GOT3 (cell line): Measurements from ENCODE around the gene SFI1.
"Not testable (repeated sequence)": the region's sequence is repeated elsewhere in the genome, so short reads cannot be mapped to it uniquely, and the experiment has no call there.

Source experiments
- DNase-seq: peaks from one replicate; lab custom pipeline; 2025; ENCODE audit warnings: mixed read lengths; lab: John Stamatoyannopoulos, UW

SFI1 gene, protein sequence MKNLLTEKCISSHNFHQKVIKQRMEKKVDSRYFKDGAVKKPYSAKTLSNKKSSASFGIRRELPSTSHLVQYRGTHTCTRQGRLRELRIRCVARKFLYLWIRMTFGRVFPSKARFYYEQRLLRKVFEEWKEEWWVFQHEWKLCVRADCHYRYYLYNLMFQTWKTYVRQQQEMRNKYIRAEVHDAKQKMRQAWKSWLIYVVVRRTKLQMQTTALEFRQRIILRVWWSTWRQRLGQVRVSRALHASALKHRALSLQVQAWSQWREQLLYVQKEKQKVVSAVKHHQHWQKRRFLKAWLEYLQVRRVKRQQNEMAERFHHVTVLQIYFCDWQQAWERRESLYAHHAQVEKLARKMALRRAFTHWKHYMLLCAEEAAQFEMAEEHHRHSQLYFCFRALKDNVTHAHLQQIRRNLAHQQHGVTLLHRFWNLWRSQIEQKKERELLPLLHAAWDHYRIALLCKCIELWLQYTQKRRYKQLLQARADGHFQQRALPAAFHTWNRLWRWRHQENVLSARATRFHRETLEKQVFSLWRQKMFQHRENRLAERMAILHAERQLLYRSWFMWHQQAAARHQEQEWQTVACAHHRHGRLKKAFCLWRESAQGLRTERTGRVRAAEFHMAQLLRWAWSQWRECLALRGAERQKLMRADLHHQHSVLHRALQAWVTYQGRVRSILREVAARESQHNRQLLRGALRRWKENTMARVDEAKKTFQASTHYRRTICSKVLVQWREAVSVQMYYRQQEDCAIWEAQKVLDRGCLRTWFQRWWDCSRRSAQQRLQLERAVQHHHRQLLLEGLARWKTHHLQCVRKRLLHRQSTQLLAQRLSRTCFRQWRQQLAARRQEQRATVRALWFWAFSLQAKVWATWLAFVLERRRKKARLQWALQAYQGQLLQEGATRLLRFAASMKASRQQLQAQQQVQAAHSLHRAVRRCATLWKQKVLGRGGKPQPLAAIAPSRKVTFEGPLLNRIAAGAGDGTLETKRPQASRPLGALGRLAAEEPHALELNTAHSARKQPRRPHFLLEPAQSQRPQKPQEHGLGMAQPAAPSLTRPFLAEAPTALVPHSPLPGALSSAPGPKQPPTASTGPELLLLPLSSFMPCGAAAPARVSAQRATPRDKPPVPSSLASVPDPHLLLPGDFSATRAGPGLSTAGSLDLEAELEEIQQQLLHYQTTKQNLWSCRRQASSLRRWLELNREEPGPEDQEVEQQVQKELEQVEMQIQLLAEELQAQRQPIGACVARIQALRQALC

DNA sequence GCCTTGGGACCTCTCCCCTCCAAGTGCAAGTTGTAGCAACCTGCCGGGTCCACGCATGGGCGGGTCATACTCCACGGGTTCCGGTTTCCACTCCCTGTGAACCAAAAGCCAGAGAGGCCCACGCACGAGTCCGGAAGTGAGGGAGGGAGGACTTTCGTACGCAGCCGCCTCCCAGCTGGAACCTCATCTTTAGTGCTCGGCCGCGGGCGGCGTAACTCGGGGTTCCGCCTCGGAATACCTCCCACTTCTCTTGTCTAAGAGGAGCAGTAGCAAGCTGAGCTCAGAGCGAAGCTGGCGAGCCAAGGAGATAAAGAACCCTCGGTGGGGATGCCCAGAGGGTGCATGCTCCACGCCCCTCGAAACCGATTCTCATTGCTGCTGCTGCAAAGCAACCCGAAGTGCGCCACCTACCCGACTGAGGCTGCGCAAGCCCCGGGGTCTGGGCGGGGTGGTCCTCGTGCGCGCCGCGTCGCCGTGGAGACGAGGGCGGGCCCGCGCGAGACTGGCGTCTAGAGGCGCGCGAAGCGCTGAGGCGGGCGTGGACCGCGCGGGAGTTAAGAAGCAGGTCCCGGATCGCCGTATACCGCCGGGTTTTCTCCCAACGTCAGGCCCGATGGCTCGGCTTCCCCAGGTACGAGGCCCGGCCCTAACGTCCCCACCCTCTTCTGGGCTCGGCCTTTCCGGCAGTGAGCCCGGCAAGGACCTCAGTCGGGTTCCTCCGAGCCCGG, at the start of gene SFI1:
SFI1 (plus strand) TSS at position 530 of the 728 bp plus-strand sequence. CDS start 11,749 bp downstream, outside the sequence.
- DNase-seq = peak; percentile 54

DNA sequence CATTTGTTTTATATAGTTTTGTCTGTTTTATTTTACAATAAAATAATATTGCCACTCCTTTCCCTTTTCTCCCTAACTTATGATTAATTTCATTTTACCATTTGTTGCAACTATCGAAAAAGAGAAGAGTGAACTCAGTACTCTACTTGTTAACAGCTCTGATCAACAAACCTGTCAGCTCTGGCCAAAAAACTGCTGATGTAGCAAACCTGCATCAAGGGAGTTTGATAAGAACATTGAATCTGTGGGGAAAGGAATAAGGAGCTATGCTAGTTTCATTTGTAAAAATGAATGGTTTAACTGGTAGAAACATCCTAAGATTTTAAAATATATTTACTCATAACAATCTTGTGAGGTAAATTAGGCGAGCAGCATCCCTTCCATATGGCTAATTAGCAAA, 49.6 kb upstream of the SFI1 start:
- no peak for DNase-seq

DNA sequence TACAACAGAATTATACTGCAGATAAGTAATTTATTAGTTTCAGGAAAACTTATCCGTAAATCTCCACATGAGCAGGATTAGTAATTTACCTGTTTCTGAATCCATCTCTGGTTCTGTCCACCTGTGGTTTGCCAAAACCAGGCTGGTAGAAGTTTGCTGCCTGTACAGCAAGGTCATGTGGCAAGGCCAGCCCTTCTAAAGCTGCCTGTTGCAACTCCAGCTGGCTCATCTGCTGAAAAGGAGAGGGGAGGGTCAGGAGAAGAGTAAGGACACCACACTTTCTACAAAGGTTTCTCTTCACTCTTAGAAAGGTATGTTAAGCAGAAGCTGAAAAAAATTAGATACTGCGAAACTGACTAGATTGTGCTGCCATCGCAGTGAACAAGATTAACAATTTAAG, 49.0 kb upstream of the SFI1 start:
- no peak for DNase-seq

DNA sequence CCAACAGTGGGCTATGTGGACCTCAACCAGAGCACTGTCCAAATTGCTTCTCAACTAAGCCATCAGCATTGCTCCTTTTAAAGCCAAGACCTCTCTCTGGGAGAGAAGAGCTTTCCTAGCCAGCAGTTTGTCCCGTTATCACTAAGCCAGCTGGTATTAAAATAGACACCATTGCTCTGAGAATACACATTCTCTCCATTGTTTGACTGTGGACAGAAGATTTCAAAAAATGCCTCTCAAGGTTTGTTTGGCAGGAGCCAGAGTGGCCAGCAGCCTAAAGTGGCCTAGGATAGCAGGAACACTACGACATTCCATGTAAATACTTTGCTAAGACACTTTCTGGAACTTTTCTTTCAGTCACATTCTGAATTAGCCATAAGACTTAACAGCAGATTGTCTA, 48.0 kb upstream of the SFI1 start:
- DNase-seq = no peak

DNA sequence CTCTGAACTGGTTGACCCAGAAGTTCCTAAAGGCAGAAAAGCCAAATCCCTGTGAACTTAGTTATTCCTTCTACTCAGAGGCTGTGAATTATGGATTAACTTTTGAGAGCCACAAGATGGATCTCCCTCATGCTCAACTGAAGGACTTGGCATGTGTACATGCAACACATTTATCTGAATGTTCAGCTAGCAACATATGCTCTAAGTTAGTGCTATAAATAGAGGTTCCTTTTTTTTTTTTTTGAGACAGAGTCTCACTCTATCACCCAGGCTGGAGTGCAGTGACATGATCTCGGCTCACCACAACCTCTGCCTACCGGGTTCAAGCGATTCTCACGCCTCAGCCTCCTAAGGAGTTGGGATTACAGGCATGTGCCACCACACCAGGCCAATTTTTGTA, 46.8 kb upstream of the SFI1 start:
- no peak for DNase-seq

DNA sequence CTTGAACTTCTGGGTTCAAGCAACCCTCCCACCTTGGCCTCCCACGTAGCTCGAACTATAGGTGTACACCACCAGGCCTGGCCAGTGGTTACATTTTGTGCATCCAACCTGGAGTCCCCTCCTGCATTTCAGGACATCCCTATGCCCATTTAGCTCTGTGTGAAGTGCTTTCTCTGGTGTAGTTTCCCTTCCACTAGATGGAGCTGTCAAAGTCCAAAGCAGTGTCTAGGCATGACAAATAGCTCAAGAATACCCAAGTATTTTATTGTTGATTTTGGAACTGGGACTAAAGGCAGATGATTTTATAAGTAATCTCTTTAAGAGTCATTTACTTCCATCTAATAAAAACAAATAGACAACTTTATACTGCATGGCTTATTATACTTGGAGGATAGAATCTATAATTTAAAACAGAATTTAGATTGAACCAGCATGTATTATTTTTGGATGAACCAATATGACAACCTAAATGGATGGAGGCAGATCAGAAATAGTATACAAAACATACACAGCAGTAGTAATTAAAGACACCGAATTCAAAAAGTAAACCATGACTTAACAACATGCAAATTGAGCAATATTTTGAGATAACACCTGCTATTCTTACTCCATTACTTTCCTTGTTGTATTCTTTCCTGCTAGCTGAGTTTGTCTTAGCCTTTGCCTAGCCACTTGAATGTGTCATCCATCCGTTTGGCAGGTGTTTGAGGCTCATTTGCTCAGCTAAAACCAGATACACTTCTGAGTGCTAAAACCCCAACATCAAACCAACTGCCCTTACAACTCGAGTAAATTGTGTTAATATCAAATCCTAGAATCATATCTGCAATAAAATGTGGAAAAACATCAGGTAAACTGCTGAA, 44.4 kb upstream of the SFI1 start:
- DNase-seq = no peak

DNA sequence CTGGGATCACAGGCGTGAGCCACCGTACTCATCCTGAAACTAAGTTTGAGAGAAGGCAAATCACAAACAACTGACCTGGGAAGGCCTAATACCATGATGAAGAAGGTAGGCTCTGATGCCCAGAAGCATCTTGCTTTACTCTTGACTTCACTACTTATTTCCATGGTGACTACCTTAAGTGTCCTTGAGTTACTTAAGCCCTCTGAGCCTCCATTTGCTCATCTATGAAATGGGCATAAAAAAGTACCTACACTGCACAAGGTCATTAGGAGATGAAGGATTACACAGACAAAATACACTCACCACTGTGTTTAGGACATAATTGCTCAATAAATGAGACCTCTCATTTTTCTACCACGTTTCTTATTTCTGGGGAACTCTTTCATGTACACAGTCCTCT, 34.6 kb upstream of the SFI1 start:
- no peak for DNase-seq

DNA sequence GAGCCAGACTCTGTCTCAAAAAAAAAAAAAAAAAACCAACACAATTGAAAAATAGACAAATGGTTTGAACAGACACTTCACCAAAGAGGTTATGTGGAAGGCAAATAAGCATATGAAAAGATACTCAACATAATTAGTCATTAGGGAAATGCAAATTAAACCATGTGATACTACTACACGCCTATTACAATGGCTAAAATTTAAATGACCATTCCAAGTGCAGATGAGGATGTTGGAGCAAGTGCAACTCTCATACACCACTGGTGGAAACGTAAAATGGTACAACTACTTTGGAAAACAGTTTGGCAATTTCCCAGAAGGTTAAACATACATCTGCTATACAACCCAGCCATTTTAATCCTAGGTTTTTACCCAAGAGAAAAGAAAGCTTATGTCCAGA, 31.0 kb upstream of the SFI1 start:
- no peak for DNase-seq

DNA sequence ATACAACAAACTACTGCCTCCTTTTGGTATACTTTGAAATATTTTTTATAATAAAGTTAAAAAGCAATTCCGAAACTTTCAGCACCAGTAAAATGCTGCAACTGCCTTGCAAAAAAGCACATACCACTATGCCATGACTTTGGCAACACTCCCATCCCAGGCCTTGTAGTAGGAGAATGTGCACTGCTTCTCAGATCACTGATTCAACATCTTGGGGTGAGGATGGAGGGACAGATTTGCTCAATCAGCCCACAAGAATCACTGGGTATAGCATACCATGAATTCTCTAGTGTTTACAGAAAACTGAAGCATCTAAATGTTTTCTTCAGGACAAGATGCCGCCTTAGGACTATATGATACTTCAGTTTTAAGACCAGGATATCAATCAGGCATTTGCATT, 21.6 kb upstream of the SFI1 start:
- DNase-seq = no peak

DNA sequence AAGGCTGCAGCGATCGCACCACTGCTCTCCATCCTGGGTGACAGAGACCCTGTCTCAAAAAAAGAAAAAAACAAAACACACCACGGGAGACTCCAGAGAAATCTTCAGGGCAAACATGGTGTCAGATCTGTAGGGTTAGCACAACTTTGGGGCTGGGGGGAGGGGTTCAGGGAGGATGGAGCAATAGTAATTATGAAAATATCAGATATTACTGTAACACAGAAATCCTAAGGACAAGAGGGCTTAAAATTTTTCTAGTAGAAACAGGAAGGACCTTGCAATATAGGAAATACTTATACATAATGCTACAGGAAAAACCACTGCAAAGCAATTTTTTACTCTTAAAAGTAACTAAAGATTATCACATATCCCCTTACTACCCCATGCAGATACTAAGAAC, 20.5 kb upstream of the SFI1 start:
- DNase-seq = no peak

DNA sequence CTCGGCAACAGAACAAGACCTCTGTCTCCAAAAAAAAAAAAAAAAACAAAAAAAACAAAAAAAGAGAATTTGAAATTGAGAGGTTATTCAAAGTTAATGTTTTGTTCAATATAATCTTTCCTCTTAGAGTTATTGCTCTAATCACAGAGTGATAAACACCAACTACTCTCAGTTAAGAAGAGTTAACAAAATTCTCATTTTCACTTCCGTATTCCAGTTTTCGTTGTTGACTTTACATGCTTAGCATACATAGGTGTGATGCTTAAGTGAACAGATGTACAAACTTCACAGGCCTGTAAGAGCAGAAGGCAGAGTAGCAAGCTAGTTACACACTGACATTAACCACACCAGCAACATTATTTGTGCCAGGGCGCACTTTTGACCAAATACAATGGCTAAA, 19.0 kb upstream of the SFI1 start:
- no peak for DNase-seq

DNA sequence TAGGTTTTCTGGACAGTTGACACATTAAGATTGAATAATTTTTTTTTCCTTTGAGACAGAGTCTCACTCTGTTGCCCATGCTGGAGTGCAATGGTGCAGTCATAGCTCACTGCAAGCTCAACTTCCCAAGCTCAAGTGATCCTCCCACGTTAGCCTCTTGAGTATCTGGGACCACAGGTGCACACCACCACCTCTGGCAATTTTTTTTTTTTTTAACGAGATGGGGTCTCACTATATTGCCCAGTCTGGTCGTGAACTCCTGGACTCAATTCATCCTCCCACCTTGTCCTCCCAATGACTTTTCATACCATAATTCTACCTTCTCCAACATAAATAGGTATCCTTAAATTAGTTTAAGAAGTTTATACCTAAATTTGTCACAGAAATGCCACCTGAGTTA, 15.2 kb upstream of the SFI1 start:
- no peak for DNase-seq

DNA sequence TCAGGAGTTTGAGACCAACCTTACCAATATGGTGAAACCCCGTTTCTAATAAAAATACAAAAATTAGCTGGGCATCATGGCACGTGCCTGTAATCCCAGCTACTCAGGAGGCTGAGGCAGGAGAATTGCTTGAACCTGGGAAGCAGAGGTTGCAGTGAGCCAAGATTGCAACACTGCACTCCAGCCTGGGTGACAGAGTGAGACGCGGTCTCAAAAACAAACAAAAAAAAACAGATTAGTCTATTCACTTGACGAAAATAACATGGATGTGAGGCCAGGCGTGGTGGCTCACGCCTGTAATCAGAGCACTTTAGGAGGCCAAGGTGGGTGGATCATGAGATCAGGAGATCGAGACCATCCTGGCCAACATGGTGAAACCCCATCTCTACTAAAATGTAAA, 13.9 kb upstream of the SFI1 start:
- DNase-seq = not testable (repeated sequence)

DNA sequence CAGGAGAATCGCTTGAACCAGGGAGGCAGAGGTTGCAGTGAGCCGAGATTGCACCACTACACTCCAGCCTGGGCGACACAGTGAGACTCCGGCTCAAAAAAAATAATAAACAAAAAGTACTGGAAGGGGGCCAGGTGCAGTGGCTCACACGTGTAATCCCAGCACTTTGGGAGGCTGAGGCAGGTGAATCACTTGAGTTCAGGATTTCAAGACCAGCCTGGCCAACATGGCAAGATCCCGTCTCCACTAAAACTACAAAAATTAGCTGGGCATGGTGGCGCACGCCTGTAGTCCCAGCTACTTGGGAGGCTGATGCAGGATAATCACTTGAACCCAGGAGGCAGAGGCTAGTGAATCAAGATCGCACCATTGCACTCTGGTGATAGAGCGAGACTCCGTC, 10.0 kb upstream of the SFI1 start:
- DNase-seq = not testable (repeated sequence)

DNA sequence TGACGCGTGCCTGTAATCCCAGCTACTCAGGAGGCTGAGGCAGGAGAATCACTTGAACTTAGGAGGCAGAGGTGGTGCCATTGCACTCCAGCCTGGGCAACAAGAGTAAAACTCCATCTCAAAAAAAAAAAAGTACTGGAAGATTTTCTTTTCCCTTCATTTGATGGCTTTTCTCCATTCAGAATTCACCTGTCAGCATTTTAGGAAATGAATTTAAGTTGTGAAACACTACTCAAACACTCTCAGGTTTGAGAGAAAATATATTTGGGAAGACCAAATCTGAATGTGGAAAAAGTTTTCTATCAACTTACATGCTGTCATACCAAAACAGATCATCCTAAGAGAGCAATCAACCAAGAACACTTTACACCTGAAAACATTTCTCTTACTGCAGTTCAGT, 9.4 kb upstream of the SFI1 start:
- DNase-seq = no peak

DNA sequence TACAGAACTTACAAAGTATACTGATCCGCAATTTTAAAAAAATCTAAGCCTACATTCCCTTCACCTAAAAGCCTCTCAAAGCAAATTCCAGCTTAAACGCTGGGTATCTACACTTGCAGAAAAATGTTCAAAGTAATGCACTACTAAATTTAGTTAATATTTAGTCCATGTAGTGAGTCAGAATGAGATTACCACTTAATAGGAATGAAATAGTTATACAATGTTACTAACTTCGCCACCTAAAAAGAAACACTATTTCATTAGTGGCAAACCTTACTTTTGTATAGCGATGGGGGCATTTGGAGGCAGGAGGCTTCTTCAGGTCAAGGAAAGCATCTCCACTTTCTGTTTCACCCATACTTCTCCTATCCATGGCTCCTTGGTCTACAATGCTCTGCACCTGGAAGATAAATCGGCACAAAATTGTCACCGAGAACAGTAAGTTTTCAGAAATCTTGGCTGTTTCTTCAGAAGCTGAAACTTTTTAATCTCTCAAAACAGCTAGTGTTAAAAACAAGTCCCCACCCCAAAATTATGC, 7.9 kb upstream of the SFI1 start:
- DNase-seq = no peak

DNA sequence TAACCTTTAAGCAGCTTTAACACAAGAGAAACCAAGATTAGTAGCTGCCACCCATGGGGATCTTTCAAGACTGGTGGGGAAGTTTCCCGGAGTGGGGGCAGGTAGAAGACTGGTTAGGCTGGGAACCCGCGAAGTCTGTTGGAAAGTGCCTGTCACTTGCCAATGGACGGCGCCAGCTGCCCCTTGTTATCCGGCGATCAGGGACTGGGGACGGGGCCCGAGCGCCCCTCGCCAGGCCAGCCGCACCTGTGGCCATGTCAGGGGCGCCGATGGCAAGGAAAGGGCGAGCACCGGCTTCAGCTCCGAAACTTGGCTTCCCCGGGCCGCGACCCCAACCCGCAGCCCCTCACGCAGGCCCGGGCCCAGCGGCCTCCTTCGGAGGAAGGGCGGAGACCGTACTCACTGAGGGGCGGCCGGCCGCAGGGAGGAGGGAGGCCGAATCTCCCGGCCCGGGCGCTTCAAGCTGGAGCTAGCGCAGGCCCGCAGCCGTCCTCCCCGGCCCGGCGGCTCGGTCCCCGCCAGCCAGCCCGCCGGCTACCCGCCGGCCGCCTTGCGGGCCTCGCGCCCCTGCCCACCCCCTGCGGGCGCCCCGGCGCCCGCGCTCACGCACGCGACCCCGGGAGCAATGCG, 7.2 kb upstream of the SFI1 start:
- no peak for DNase-seq

DNA sequence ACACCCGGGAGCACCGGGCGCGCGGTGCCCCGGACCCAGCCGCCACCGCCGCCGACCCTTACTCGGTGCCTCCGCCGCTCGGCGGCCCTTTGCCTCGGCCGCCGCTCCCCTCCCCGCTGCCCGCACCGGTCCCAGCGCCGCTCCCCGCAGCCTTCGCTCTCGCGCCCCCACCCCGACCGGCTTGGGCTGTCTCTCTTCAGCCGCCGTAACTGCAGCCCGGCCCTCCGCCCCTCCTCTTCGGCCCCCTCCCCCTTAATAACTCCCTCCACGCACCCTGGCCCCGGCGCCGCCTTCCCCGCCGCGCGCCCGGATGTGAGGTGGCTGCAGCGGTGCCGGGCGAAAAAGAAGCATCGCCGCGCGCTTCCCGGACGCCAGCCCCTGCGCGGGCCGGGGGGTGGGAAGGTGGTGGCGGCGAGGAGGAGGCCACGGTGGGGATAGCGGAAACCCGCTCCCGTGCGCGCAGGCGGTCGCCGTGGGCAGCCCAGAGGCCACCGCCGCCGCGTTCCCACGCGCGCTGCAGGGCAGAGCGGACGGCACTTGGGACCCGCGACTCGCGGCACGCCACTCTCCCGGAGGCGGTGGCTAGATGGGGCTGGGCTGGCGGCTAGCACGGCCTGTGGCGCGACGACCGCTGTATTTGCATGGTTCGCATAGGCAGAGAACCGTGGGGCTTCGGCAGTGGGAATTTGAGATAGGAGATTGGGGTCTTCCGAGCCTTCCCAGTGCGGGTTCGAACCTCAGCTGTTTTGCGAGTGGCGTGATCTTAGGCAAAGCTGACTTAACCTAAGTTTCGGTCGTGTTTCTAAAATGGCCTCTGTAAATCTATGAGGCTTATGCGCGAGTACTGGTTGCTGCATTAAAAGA, 6.5 kb upstream of the SFI1 start, which contains the start of gene EIF4ENIF1:
EIF4ENIF1 (minus strand) TSS at position 211 of the 864 bp plus-strand sequence. CDS start 1,124 bp downstream, outside the sequence.
- peak; percentile 53 for DNase-seq

DNA sequence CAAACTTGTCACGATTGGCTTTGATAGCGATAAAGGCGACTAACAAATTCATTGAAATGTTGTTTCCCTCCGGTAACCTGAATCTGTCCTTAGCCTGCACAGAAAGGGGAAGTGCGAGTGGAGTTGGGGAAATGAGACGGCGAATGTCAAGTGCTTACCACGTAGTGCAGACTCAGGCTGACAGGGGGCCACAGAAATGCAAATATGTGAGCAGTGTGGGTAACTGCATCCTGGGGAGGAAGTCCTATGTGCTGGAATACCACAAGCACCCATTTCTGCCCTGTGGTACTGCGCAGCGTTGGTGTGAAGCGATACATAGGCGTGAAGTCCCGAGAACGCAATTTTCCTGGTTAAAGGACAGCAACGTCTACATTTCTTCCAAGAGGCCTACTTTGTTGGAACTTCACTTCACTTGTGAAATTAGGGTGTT, 5.8 kb upstream of the SFI1 start:
- no peak for DNase-seq
